GM13976 (cell line): Measurements from ENCODE around the gene MSMP.

Experiments used
- DNase-seq: peaks from one replicate; pipeline ENCODE4 v3.0.0; 2012; ENCODE audit warnings: low spot score
- in situ Hi-C: fragments of 300-500 bp; cut with MboI; formaldehyde crosslinking; loops from one replicate; pipeline ENCODE4 v1.12.0; 2022; ENCODE audit warnings: low sequenced_read_pairs, mixed read lengths, inconsistent platforms; ENCODE audit not compliant: unreplicated experiment
- TF ChIP-seq, protein P1 (sequence below): IDR thresholded peaks from 2 replicates; pipeline ENCODE4 v1.5.1; 2012; ENCODE audit warnings: borderline replicate concordance, mild to moderate bottlenecking; ENCODE audit not compliant: insufficient read depth; ENCODE audit errors: extremely low read depth, missing control alignments, control extremely low read depth

Gene MSMP

DNA sequence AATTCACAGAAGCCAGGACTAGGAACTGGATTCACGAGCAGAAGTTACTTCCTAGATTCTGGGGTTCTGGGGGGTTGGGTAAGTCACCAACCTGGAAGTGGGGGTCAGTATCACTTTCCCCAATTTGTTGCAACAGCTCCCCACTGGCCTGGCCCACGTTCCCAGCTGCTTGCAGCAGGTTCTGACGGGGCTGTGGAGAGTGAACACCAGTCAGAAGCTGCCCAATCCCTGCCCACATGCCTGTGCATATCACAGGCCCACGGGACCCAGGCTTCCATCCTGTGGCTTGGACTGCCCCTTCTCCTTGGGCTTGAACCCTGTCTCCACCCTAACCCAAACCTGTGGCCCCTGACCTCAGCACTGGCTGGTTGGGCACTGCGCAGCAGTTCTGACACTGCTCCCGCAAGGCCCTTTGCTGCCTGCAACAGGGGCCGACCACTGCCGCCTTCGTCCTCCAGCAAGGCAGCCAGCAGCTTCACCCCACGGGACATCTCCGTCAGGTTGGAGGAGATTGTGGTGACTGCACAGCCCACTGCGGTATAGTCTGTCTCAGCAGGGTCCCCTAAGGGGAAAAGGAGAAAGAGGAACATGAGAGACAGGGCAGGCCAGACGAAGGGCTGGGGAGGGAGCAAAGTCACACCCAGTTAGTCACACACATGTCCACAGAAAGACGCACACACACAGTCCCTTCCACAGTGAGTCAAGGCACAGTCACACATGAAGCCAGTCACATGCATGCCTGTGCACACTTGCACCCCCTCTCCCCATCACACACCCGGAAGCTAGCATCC is 35.2 kb downstream of the MSMP start:
- TF ChIP-seq, protein P1, sequence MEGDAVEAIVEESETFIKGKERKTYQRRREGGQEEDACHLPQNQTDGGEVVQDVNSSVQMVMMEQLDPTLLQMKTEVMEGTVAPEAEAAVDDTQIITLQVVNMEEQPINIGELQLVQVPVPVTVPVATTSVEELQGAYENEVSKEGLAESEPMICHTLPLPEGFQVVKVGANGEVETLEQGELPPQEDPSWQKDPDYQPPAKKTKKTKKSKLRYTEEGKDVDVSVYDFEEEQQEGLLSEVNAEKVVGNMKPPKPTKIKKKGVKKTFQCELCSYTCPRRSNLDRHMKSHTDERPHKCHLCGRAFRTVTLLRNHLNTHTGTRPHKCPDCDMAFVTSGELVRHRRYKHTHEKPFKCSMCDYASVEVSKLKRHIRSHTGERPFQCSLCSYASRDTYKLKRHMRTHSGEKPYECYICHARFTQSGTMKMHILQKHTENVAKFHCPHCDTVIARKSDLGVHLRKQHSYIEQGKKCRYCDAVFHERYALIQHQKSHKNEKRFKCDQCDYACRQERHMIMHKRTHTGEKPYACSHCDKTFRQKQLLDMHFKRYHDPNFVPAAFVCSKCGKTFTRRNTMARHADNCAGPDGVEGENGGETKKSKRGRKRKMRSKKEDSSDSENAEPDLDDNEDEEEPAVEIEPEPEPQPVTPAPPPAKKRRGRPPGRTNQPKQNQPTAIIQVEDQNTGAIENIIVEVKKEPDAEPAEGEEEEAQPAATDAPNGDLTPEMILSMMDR: no peak
- in situ Hi-C loops: no loop called here
- DNase-seq: no peak

DNA sequence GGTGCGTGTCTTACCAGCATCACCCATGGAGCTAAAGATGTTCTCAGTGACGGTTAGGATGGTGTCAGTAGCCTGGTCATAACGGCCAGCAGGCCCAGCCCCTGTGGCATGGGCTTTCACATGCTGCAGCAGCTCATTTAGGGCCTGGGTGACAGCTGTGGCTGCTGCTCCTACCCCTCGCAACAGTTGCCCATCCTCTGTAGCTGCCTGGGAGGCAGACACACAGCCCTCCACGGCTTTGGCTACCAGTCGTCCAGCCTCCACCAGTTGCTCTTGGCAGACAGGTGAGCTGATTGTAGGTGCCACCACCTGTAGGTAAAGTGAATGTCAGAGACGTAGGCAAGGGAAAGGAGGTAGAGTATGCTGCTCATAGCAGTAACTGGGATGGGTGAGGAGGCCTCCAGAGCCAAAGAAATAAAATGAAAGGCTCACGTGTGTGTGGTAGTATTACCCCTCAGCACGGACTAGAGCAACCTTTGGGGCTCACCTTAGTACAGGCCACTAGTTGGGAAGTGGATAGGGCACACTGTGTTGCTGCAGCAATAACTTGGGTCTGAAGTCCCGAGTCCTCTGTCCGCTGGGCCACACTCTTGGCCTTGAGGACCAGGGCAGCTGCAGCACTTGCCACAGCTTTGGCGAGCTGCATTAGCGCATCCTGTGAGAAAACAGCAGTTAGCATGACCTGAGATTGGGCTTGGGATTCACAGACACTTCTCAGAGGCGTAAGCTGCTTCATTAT is 36.8 kb downstream of the MSMP start:
- TF ChIP-seq, protein P1: no peak
- no peak for DNase-seq
- in situ Hi-C loops: no loop called here

DNA sequence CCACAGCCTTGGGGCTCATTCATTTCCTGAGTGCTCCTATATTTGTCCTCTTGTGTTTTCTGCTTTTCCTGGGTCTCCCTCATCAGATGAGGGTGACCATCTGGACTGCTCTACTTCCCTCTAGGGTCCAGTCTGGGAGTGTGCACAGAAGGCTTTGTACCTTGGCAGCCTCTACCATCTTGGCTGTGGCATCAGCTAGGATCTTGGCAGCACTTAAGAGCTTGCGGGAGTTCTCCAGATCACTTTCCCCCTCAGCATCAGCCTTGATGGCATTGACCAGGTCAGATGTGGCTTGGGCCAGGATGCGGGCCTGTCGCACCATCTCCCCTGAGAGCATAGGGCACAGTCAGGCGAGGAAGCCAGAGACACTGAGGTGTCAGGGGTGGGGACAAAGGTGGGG is 37.8 kb downstream of the MSMP start:
- no peak for DNase-seq
- in situ Hi-C loops: no loop called here
- TF ChIP-seq, protein P1: no peak

DNA sequence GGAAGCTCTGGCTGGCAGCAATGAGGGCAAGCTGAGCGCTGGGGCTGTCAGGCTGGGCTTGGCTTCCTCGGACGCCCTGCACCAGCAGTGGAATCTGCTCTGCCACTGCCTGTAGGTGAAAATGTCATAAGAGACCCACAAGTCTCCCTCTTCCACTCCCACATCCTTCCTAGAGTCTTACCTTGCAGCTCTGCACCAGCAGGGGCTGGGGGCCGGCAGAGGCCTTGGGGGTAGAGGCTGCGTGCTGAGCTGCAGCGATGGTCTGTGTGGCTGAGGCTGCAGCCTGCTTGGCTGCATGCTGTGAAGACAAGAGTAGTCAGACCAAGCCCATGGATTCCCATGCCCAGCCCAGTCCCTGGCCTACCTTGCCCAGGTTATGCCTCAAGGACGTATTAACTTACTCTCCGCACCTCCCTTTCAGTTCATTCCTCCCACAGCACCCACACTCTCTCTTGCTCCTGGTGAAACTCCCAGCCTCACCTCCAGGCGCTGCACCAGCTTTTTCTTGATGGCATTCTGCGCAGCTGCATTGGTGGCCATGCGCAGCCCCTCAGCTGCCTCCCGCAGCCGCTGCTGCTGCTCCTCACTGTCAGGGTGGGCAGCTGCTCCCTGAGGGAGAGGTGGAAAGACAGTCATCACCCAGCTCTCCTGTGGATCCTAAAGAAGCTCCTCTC is 39.4 kb downstream of the MSMP start:
- in situ Hi-C loops: no loop called here
- DNase-seq: no peak
- TF ChIP-seq, protein P1: no peak

DNA sequence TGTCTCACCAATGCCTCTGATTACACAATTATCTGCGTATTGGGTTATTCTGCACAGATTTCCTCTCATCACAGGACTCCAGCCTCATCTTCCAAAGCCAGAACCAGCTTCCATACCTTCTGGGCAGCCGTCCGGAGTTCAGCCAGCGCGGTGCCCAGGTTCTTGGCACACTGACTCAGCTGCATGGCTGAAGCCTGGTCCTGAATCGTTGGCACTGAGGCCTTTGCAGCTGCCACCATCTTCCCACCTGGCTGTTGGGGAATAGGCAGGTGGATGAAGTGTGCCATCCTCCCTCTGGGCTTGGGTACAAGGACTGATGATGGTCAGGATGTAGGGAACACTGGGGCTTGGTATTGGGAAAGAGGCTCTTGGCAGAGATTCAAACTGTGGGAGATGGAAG is 40.0 kb downstream of the MSMP start:
- in situ Hi-C loops: no loop called here
- TF ChIP-seq, protein P1: no peak
- no peak for DNase-seq

DNA sequence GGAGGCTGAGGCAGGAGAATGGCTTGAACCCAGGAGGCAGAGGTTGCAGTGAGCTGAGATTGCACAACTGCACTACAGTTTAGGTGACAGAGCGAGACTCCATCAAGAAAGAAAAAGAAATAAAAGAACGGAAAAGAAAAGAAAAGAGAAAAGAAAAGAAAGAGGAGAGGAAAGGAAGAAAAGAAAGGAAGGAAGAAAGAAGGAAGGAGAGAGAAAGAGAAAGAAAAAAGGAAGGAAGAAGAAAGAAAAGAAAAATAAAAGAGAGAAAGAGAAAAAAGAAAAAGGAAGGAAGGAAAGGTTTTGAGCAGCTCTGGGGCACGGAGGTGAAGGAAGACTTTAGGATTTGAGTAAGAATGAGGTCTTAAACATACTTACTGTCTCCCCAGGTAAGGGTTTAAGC is 40.5 kb downstream of the MSMP start:
- TF ChIP-seq, protein P1: no peak
- in situ Hi-C loops: no loop called here
- no peak for DNase-seq
